ENCODE data around the gene MFRP. TPM values are rescaled to one million over a fixed set of nuclear protein-coding genes. Genes with fewer than 3 reads are reported as not detected.

Gene MFRP
- total RNA-seq (2014; rRNA removed; shearing (Covaris generic)), result not detected in 2 replicates

DNA sequence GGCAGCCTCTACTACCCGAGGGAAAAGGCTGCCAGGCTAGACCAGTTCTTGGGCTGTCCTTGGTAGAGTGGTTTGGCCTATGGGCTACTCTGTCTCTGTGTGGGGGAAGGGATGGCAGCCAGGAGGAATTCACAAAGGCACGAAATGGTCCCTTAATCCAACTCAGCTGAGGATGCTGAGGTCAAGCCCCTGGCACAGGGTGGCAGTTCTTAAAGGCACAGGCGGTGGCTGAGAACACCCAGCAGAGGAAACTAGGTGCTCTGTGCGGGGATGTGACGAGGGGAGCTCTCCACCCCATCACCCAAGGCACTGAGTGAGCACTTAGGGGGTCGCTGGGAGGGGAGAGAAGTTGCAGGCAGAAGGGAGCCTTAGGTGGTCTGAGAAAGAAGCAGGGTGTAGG, at the start of gene MFRP:
MFRP (minus strand) TSS at position 101 of the 400 bp plus-strand sequence. CDS start 192 bp downstream, outside the sequence.

DNA sequence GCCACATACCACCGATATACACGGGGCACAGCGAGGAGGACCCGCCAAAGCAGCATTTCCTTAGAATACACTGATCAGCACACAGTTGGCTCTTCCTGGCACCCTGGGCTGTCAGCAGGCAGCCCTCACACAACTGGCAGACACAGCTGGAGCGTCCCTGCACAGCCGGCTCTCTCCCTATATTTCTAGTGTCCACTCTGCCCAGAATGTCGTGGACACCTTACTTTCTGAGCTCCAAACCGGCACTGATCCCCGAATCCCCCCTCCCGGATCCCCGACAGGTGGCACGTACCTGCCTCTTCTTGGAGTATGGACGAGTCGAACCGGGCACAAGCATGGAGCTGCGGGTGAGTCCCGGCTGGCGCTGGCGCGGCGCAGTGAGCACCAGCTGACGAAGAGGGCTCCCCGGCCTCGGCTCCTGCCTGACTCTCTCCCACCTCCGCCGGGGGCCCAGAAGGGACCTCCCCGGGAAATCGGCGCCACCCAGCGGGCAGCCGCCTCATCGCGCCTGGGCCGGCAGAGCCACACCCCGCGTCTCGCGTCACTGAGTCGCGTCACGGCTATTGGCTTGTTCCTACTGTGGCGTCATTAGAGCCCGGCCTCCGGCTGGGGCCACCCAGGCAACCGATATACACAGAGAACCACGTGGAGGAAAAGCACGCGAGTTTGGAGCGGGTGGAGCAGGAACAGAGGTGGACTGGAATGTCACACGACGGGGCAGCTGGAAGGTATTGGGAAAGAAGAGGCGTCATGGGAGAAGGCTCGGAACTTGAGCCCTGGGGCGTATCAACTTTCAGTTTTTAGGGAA, 34.9 kb upstream of the MFRP start, which contains the start of gene USP2:
USP2 (minus strand) TSS at position 510 of the 808 bp plus-strand sequence. CDS start 8,210 bp downstream, outside the sequence.

GRCh38 chr11:119340335-119341221, 5.9 kb downstream of the MFRP start, which contains the start of gene C1QTNF5:
Gene C1QTNF5 (minus strand): TSS chr11:119340883. CDS start chr11:119340397, 486 bp downstream.

GRCh38 chr11:119334174-119334930, 12.2 kb downstream of the MFRP start, which contains the start of gene RNF26:
Gene RNF26 (plus strand): TSS chr11:119334527. CDS start chr11:119335123, 596 bp downstream.

DNA sequence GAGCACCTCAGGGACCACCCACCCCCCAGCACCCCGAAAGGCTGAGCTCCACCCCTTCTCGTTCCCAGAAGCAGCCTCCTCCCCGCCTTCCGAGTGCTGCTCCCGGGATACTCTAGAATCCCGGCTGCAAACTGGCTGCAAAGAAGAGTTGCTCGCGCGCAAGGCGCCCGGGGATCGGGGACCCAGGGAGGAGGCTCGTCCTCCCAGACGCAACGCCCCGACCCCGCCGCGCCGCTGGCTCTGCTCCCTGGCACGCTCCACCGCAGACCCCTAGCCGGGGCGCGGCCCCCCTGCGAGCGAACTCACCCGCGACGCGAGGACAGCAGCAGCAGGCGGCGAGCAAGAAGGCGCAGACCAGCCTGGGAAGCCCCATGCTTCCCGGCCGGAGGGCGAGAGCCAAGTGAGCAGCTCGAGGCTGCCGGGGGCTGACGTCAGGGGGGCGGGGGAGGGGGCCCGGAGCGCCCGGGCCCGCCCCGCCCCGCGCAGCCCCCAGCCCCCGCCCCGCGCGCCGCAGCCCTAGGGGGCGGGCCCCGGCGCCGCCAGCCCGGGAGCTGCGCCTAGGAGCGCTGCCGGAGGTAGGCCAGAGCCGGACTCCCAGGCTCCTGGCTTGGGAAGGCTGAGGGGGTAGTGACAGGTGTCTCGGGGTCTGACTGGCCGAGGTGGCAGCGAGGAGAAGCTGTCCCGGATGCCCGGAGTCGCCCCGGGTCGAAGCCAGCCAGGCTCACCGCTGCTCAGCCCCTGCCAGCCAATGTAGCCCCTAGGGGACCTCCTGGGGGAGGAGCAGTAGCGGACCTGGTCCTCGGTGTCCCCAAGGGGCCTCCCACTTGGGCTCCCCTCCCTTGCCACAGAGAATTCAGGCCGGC, 29.5 kb downstream of the MFRP start, which contains the start of gene MCAM:
MCAM (minus strand) TSS at position 402 of the 863 bp plus-strand sequence; CDS start at position 373, 29 bp downstream.

Small RNA genes within 50 kb of the gene (small RNA-seq; reads per million reads assigned to genes)
- not detected for gene RF01225
- gene RNU6-262P, result not detected

Other genes starting within 250 kb of the MFRP start
- gene DPAGT1, start 244.9 kb downstream of the MFRP start, total RNA-seq (2014; rRNA removed; shearing (Covaris generic)), result 25.1 and 54.7 TPM in 2 replicates
- gene C2CD2L, start 239.4 kb downstream of the MFRP start, total RNA-seq (2014; rRNA removed; shearing (Covaris generic)), result 17.9 and 18.2 TPM in 2 replicates
- gene HINFP, start 225.1 kb downstream of the MFRP start, total RNA-seq (2014; rRNA removed; shearing (Covaris generic)), result 10.7 and 13.2 TPM in 2 replicates
- 0.08 and 0.23 TPM in 2 replicates for gene ABCG4, start 197.7 kb downstream of the MFRP start, total RNA-seq (2014; rRNA removed; shearing (Covaris generic))
- gene NLRX1, start 178.0 kb downstream of the MFRP start, total RNA-seq (2014; rRNA removed; shearing (Covaris generic)), result 19.2 and 24.3 TPM in 2 replicates
- gene NHERF4, start 161.2 kb downstream of the MFRP start, total RNA-seq (2014; rRNA removed; shearing (Covaris generic)), result 0.11 TPM in 1 of 2 replicates, not detected in the other
- 9.6 and 10.9 TPM in 2 replicates for gene CBL, start 140.4 kb downstream of the MFRP start, total RNA-seq (2014; rRNA removed; shearing (Covaris generic))
- gene MCAM, start 29.6 kb downstream of the MFRP start, total RNA-seq (2014; rRNA removed; shearing (Covaris generic)), result 182 and 200 TPM in 2 replicates
- gene RNF26, start 12.2 kb downstream of the MFRP start, total RNA-seq (2014; rRNA removed; shearing (Covaris generic)), result 7.1 and 7.5 TPM in 2 replicates
- gene C1QTNF5, start 5.8 kb downstream of the MFRP start, total RNA-seq (2014; rRNA removed; shearing (Covaris generic)), result not detected in 2 replicates
- 1.3 and 1.8 TPM in 2 replicates for gene USP2, start 35.0 kb upstream of the MFRP start, total RNA-seq (2014; rRNA removed; shearing (Covaris generic))
- 0.11 and 0.13 TPM in 2 replicates for gene THY1, start 76.5 kb upstream of the MFRP start, total RNA-seq (2014; rRNA removed; shearing (Covaris generic))

Data from A375 (cell line).